Body of pancreas (tissue), 4 donors: ENCODE measurements around the gene CENPW.

Experiments used
- POLR2A ChIP-seq, 3 donors: fragments of 450-650 bp; IDR thresholded peaks; one replicate each; pipeline ENCODE4 v1.6.1; 2016; ENCODE audit warnings: antibody characterized with exemption in 3 of 3, mild to moderate bottlenecking in 2 of 3
- TF ChIP-seq, protein P1 (sequence below), 7 experiments: fragments of 450-650 bp in 4 of 7; fragments of 200-600 bp in 3 of 7; sonication (generic) in 3 of 7; IDR thresholded peaks; one replicate each; pipeline ENCODE4 v1.5.1; 2016 to 2019; ENCODE audit warnings: antibody characterized with exemption in 7 of 7

DNA sequence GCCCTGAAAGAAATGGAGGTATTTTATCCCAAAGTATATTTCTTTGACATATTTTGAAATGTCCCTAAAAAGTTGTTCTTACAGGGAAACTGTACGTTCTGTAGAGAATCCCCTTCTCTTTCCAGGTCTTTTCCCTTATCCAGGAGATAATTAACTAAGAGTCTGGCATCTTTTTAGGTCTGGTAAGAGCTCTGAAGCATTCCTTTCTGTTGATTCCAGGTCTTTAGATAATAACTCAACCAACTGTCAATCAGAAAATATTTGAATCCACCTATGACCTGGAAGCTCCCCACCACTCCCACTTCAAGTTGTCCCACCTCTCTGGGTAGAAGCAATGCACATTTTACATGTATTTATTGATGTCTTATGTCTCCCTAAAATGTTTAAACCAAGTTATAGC, 26.0 kb upstream of the CENPW start:
- TF ChIP-seq, protein P1, sequence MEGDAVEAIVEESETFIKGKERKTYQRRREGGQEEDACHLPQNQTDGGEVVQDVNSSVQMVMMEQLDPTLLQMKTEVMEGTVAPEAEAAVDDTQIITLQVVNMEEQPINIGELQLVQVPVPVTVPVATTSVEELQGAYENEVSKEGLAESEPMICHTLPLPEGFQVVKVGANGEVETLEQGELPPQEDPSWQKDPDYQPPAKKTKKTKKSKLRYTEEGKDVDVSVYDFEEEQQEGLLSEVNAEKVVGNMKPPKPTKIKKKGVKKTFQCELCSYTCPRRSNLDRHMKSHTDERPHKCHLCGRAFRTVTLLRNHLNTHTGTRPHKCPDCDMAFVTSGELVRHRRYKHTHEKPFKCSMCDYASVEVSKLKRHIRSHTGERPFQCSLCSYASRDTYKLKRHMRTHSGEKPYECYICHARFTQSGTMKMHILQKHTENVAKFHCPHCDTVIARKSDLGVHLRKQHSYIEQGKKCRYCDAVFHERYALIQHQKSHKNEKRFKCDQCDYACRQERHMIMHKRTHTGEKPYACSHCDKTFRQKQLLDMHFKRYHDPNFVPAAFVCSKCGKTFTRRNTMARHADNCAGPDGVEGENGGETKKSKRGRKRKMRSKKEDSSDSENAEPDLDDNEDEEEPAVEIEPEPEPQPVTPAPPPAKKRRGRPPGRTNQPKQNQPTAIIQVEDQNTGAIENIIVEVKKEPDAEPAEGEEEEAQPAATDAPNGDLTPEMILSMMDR (IDR thresholded peaks at IDR 0.05): no peak
- no peak for TF ChIP-seq POLR2A (IDR thresholded peaks at IDR 0.05)
